ENCODE data around the gene OR52R1.

GRCh38 chr11:4763096-4763495 lies 41.1 kb downstream of the OR52R1 start:
- TF ChIP-seq POLR2A (IDR thresholded peaks at IDR 0.05) = no peak
- no peak for TF ChIP-seq CTCF (IDR thresholded peaks at IDR 0.05)
